Spleen (tissue), 11 donors: ENCODE data around the gene CRYBG3. TPM values are rescaled to one million over a fixed set of nuclear protein-coding genes. Genes with fewer than 3 reads are reported as not detected.

Experiments
- DNase-seq: peaks from one replicate; pipeline ENCODE4 v3.0.0-alpha.2; 2020
- H3K27ac ChIP-seq, 8 donors: fragments of 200-600 bp; sonication (generic) in 7 of 8; 1 replicate in 4 of 8; 2 replicates in 4 of 8; pipeline versions ENCODE4 v1.5.0 to v1.8.0; 2016 to 2021; ENCODE audit warnings: inconsistent platforms in 4 of 8, mild to moderate bottlenecking in 4 of 8, moderate library complexity in 1 of 8
- H3K27me3 ChIP-seq, 7 donors: fragments of 200-600 bp; sonication (generic) in 6 of 7; replicated peaks in 1 of 7; 1 replicate in 4 of 7; 2 replicates in 3 of 7; pipeline versions ENCODE4 v1.5.0 to v1.8.0; 2016 to 2021; ENCODE audit warnings: inconsistent platforms in 3 of 7, mild to moderate bottlenecking in 1 of 7
- H3K36me3 ChIP-seq, 6 donors: fragments of 200-600 bp; sonication (generic) in 5 of 6; 1 replicate in 4 of 6; 2 replicates in 2 of 6; pipeline versions ENCODE4 v1.5.0 to v1.8.0; 2016 to 2021; ENCODE audit warnings: inconsistent platforms in 2 of 6
- H3K4me1 ChIP-seq, 6 donors: fragments of 200-600 bp; sonication (generic) in 5 of 6; 1 replicate in 3 of 6; 2 replicates in 3 of 6; pipeline versions ENCODE4 v1.5.0 to v1.8.0; 2016 to 2021; ENCODE audit warnings: inconsistent platforms in 3 of 6
- H3K4me3 ChIP-seq, 8 donors: fragments of 200-600 bp; sonication (generic) in 7 of 8; 1 replicate in 4 of 8; 2 replicates in 4 of 8; pipeline versions ENCODE4 v1.5.0 to v1.8.0; 2016 to 2021; ENCODE audit warnings: inconsistent platforms in 4 of 8, mild to moderate bottlenecking in 4 of 8, moderate library complexity in 2 of 8
- H3K9me3 ChIP-seq, 8 donors: fragments of 200-600 bp; sonication (generic) in 7 of 8; 1 replicate in 4 of 8; 2 replicates in 4 of 8; pipeline versions ENCODE4 v1.5.0 to v1.8.0; 2016 to 2021; ENCODE audit warnings: inconsistent platforms in 4 of 8
- CTCF ChIP-seq, 11 experiments: fragments of 200-600 bp in 7 of 11; fragments of 450-650 bp in 4 of 11; sonication (generic) in 4 of 11; IDR thresholded peaks in 8 of 11; conservative IDR thresholded peaks in 3 of 11; 1 replicate in 7 of 11; 2 replicates in 4 of 11; pipeline versions ENCODE4 v1.4.0 to v1.8.0; 2016 to 2021; ENCODE audit warnings: antibody characterized with exemption in 11 of 11, inconsistent platforms in 4 of 11, mild to moderate bottlenecking in 1 of 11
- POLR2A ChIP-seq, 3 donors: fragments of 450-650 bp; IDR thresholded peaks; one replicate each; pipeline ENCODE4 v1.5.1; 2017; ENCODE audit warnings: antibody characterized with exemption in 3 of 3, mild to moderate bottlenecking in 1 of 3
- POLR2AphosphoS5 ChIP-seq, 3 donors: sonication (generic); formaldehyde crosslinking; IDR thresholded peaks; one replicate each; pipeline ENCODE4 v1.5.1; 2017; ENCODE audit warnings: antibody characterized with exemption in 3 of 3
- WGBS, 5 donors: extraction: QIAGEN DNeasy Blood & Tissue Kit in 3 of 5; methylation state at CpG; one replicate each; pipeline versions ENCODE4 v1.1.5 to v1.1.7; 2013 to 2018; 5-methylcytosine and 5-hydroxymethylcytosine counted together
- intact Hi-C: fragments of 100-400 bp; cut with DNase I; formaldehyde crosslinking; loops from one replicate; pipeline ENCODE4 v1.15.0; 2023; ENCODE audit warnings: low total_unique reads
- polyA plus RNA-seq, 3 donors: library from polyadenylated mRNA; stranded (reverse); fragments of 200-250 nt; gene quantifications; one replicate each; pipeline ENCODE4 v1.2.1, GENCODE V29; 2013
- total RNA-seq, 7 donors: library from RNA; depleted of rRNA in 3 of 7; stranded (reverse); fragments of >200 nt in 3 of 7; fragmentation: NEBNext Ultra II Directional in 4 of 7; extraction: Animal tissue kit (Norgen Biotek cat#: 25700) in 4 of 7; gene quantifications; one replicate each; pipeline versions ENCODE4 v1.1.0 to v1.2.1, GENCODE V29; 2016 to 2021
- donor health status: healthy with polysubstance abuse.
- donor health status: DM: no; HTN: no; CAD: no; lungs with moderate emphysema.
- donor health status: DM: no; HTN: no; CAD: no.
- donor health status: Bipolar disorder and iron deficiency.
- donor health status: healthy.
- donor health status: DM: no; HTN: no; CAD: no.
- donor health status: DM: yes; HTN: yes; CAD: no.

CRYBG3 gene
- total and polyA plus RNA-seq, 10 donors: 1.5 to 22.6 (median 17.6) TPM

- no peak for DNase-seq
- TF ChIP-seq POLR2AphosphoS5 (IDR thresholded peaks at IDR 0.05) (no peak), POLR2A (IDR thresholded peaks at IDR 0.05) (no peak), CTCF (IDR thresholded peaks at IDR 0.05 in 8 of 11, conservative IDR thresholded peaks at IDR 0.05 in 3 of 11) (no peak)
- Histone ChIP-seq H3K9me3 (no peaks in the 10 kb centered on the region), H3K4me3 (no peak overlapping the region), H3K27me3 (no peaks in the 10 kb centered on the region), H3K27ac (no peak overlapping the region), H3K4me1 (peaks cover 0 to 6% (median 0%) of the 10 kb centered on the region in 6 donors), H3K36me3 (peaks cover 0 to 52% (median 2%) of the 10 kb centered on the region in 6 donors)
- intact Hi-C loops: no loop called here
- WGBS, 5 donors: 42 to 65% (median 58%) methylated on average over 4 of the region's 4 CpGs
Observed at GRCh38 chr3:97883736-97884135, 61.9 kb downstream of the CRYBG3 start.

- TF ChIP-seq POLR2AphosphoS5 (IDR thresholded peaks at IDR 0.05): no peak
- TF ChIP-seq POLR2A (IDR thresholded peaks at IDR 0.05): no peak
- TF ChIP-seq CTCF (IDR thresholded peaks at IDR 0.05 in 8 of 11, conservative IDR thresholded peaks at IDR 0.05 in 3 of 11): no peak
- Histone ChIP-seq H3K27me3 (no peaks in the 10 kb centered on the region), H3K4me3 (no peak overlapping the region), H3K27ac (no peak overlapping the region), H3K4me1 (peaks cover 0 to 6% (median 0%) of the 10 kb centered on the region in 6 donors), H3K36me3 (peaks cover 0 to 59% (median 2%) of the 10 kb centered on the region in 6 donors), H3K9me3 (no peaks in the 10 kb centered on the region)
- intact Hi-C loops: no loop called here
- 78 to 91% (median 87%) methylated on average over 2 of the region's 2 CpGs for WGBS, 5 donors
- DNase-seq: no peak
Observed at GRCh38 chr3:97884586-97885123, 62.8 kb downstream of the CRYBG3 start.

GRCh38 chr3:97885931-97886824 lies 64.4 kb downstream of the CRYBG3 start:
- H3K4me3 ChIP-seq: no peak overlapping the region
- no peaks in the 10 kb centered on the region for H3K9me3 ChIP-seq
- DNase-seq: no peak
- 71 to 89% (median 79%) methylated on average over 3 of the region's 3 CpGs for WGBS, 5 donors
- H3K27me3 ChIP-seq: no peaks in the 10 kb centered on the region
- no peak overlapping the region for H3K27ac ChIP-seq
- peaks cover 0 to 48% (median 2%) of the 10 kb centered on the region in 6 donors for H3K36me3 ChIP-seq
- TF ChIP-seq POLR2A (IDR thresholded peaks at IDR 0.05): no peak
- TF ChIP-seq CTCF (IDR thresholded peaks at IDR 0.05 in 8 of 11, conservative IDR thresholded peaks at IDR 0.05 in 3 of 11): no peak
- TF ChIP-seq POLR2AphosphoS5 (IDR thresholded peaks at IDR 0.05): no peak
- H3K4me1 ChIP-seq: peaks cover 0 to 6% (median 0%) of the 10 kb centered on the region in 6 donors
- intact Hi-C loops: no loop called here

GRCh38 chr3:97889814-97890213 lies 68.0 kb downstream of the CRYBG3 start:
- 93 to 98% (median 96%) methylated on average over 3 of the region's 3 CpGs for WGBS, 5 donors

More at GRCh38 chr3:97889814-97890213, 68.0 kb downstream of the CRYBG3 start:
- TF ChIP-seq POLR2A (IDR thresholded peaks at IDR 0.05) (no peak), CTCF (IDR thresholded peaks at IDR 0.05 in 8 of 11, conservative IDR thresholded peaks at IDR 0.05 in 3 of 11) (no peak), POLR2AphosphoS5 (IDR thresholded peaks at IDR 0.05) (no peak)
- no peak overlapping the region for H3K27ac ChIP-seq
- intact Hi-C loops: no loop called here
- no peak overlapping the region for H3K4me3 ChIP-seq
- no peak for DNase-seq
- H3K36me3 ChIP-seq: peaks cover 0 to 40% (median 2%) of the 10 kb centered on the region in 6 donors
- no peaks in the 10 kb centered on the region for H3K9me3 ChIP-seq
- H3K27me3 ChIP-seq: no peaks in the 10 kb centered on the region
- no peaks in the 10 kb centered on the region for H3K4me1 ChIP-seq
